ENCODE measurements around the gene ACBD6. TPM values are rescaled to one million over a fixed set of nuclear protein-coding genes. Genes with fewer than 3 reads are reported as not detected.

The ACBD6 gene
- total and polyA plus RNA-seq, 2 experiments from 2014 or later, result 72.2 to 73.9 TPM

- H3K27ac ChIP-seq, result no peak overlapping the region
- DNase-seq (ENCODE audit: low read depth in 1 of 2, low spot score in 1 of 2), result no peak
- H3K36me3 ChIP-seq, result no peaks in the 10 kb centered on the region
- H3K4me3 ChIP-seq, result no peak overlapping the region
- H3K4me1 ChIP-seq (ENCODE audit: low read depth), result peaks cover 11% of the 10 kb centered on the region
- H3K9me3 ChIP-seq (ENCODE audit: low read depth), result no peaks in the 10 kb centered on the region
- no peak for TF ChIP-seq CTCF (IDR thresholded peaks at IDR 0.05; ENCODE audit: low read depth, low read length)
- H3K27me3 ChIP-seq, result no peaks in the 10 kb centered on the region
These were observed 224.2 kb downstream of the ACBD6 start for GRCh38 chr1:180278194-180278515.

GRCh38 chr1:180277476-180278193 lies 224.7 kb downstream of the ACBD6 start:
- H3K27me3 ChIP-seq, result no peaks in the 10 kb centered on the region
- H3K36me3 ChIP-seq, result no peaks in the 10 kb centered on the region
- H3K9me3 ChIP-seq (ENCODE audit: low read depth), result no peaks in the 10 kb centered on the region
- peaks cover 7% of the 10 kb centered on the region for H3K4me1 ChIP-seq (ENCODE audit: low read depth)
- H3K27ac ChIP-seq, result no peak overlapping the region
- no peak for TF ChIP-seq CTCF (IDR thresholded peaks at IDR 0.05; ENCODE audit: low read depth, low read length)
- no peak for DNase-seq (ENCODE audit: low read depth in 1 of 2, low spot score in 1 of 2)
- H3K4me3 ChIP-seq, result no peak overlapping the region

- H3K4me1 ChIP-seq (ENCODE audit: low read depth), result no peaks in the 10 kb centered on the region
- H3K36me3 ChIP-seq, result no peaks in the 10 kb centered on the region
- no peak for TF ChIP-seq CTCF (IDR thresholded peaks at IDR 0.05; ENCODE audit: low read depth, low read length)
- H3K4me3 ChIP-seq, result no peak overlapping the region
- no peak for DNase-seq (ENCODE audit: low read depth in 1 of 2, low spot score in 1 of 2)
- no peaks in the 10 kb centered on the region for H3K9me3 ChIP-seq (ENCODE audit: low read depth)
- H3K27ac ChIP-seq, result no peak overlapping the region
- no peaks in the 10 kb centered on the region for H3K27me3 ChIP-seq
These were observed 226.7 kb downstream of the ACBD6 start for GRCh38 chr1:180275726-180276125.

- DNase-seq (ENCODE audit: low read depth in 1 of 2, low spot score in 1 of 2), result no peak
- Histone ChIP-seq H3K27me3 (no peaks in the 10 kb centered on the region), H3K36me3 (no peaks in the 10 kb centered on the region), H3K27ac (no peak overlapping the region), H3K4me1 (ENCODE audit: low read depth) (no peaks in the 10 kb centered on the region), H3K9me3 (ENCODE audit: low read depth) (no peaks in the 10 kb centered on the region), H3K4me3 (no peak overlapping the region)
- no peak for TF ChIP-seq CTCF (IDR thresholded peaks at IDR 0.05; ENCODE audit: low read depth, low read length)
These were observed 228.2 kb downstream of the ACBD6 start for GRCh38 chr1:180274221-180274620.

- H3K27me3 ChIP-seq, result no peaks in the 10 kb centered on the region
- no peak for DNase-seq (ENCODE audit: low read depth in 1 of 2, low spot score in 1 of 2)
- H3K27ac ChIP-seq, result no peak overlapping the region
- H3K4me3 ChIP-seq, result no peak overlapping the region
- no peaks in the 10 kb centered on the region for H3K9me3 ChIP-seq (ENCODE audit: low read depth)
- no peaks in the 10 kb centered on the region for H3K36me3 ChIP-seq
- no peaks in the 10 kb centered on the region for H3K4me1 ChIP-seq (ENCODE audit: low read depth)
- TF ChIP-seq CTCF (IDR thresholded peaks at IDR 0.05; ENCODE audit: low read depth, low read length), result no peak
These were observed 229.3 kb downstream of the ACBD6 start for GRCh38 chr1:180273066-180273465.

Data from cardiac muscle cell (in vitro differentiated cells and primary cell).